ENCODE data around the gene SWAP70.
A peak's percentile ranks its signal among the peaks of the same experiment; 100 is the strongest.
"Not testable (repeated sequence)": the region's sequence is repeated elsewhere in the genome, so short reads cannot be mapped to it uniquely, and the experiment has no call there.

Gene SWAP70

DNA sequence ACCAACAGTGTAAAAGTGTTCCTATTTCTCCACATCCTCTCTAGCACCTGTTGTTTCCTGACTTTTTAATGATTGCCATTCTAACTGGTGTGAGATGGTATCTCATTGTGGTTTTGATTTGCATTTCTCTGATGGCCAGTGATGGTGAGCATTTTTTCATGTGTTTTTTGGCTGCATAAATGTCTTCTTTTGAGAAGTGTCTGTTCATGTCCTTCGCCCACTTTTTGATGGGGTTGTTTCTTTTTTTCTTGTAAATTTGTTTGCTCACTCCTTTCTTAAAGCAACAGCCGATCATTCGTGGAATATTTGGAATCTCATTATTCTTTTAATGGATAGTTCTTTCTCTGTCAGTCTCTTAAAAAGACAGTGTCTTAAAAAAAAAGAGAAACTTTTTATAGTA lies 79.6 kb downstream of the SWAP70 start:
- not testable (repeated sequence) for H3K9me3 ChIP-seq (replicated peaks; ENCODE audit: low read length); H3K9ac ChIP-seq (ENCODE audit: low read depth, low read length); H3K4me2 ChIP-seq (ENCODE audit: low read length); H3K4me1 ChIP-seq (ENCODE audit: control insufficient read depth, insufficient read depth, low read length); H3K4me3 ChIP-seq (ENCODE audit: low read length); H3K27me3 ChIP-seq (ENCODE audit: control insufficient read depth, insufficient read depth, low read length)
- peaks cover 58% of the 10 kb centered on the region for H3K36me3 ChIP-seq (ENCODE audit: insufficient read depth, low read length)

DNA sequence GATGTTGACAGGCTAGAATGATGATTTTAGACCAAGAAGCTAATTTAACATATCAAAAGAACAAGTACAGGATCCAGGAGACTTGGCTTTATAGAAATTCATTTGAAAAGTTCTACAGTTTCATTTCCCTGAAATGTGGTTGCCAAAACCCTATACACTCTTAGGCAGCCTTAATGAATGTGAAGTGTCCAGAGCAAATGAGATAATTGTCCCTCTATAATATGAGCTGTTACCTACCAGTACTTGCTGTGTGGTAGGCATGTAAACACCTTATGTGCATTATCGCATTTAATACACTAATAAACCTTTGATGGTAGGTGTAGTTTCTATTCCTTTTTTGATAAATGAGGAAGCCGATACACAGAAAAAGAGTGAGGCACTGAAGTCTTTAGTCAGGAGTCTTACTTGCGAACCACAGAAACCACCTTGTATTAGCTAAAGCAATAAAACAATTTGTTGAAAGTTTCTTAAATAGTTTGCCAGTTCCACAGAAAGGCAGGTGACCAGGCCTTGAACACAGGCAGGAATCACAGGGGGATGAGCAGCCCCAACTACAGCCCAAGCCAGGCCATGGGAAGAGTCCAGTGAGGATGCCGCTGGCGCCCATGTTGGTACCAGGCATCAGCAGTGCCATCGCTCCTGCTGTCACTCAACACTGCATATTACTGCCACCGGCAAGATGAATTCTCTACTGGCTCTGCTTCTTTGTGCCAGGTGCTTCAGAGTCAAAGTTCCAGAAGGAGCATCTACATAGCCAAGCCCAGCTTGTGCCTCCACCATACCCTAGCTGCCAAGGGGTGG lies 81.7 kb downstream of the SWAP70 start:
- Histone ChIP-seq H3K4me2 (ENCODE audit: low read length) (no peak overlapping the region), H3K27me3 (ENCODE audit: control insufficient read depth, insufficient read depth, low read length) (no peaks in the 10 kb centered on the region), H3K9me3 (replicated peaks; ENCODE audit: low read length) (no peaks in the 10 kb centered on the region), H3K4me3 (ENCODE audit: low read length) (no peak overlapping the region), H3K9ac (ENCODE audit: low read depth, low read length) (no peak overlapping the region), H3K4me1 (ENCODE audit: control insufficient read depth, insufficient read depth, low read length) (peaks cover 4% of the 10 kb centered on the region), H3K36me3 (ENCODE audit: insufficient read depth, low read length) (peaks cover 46% of the 10 kb centered on the region)

DNA sequence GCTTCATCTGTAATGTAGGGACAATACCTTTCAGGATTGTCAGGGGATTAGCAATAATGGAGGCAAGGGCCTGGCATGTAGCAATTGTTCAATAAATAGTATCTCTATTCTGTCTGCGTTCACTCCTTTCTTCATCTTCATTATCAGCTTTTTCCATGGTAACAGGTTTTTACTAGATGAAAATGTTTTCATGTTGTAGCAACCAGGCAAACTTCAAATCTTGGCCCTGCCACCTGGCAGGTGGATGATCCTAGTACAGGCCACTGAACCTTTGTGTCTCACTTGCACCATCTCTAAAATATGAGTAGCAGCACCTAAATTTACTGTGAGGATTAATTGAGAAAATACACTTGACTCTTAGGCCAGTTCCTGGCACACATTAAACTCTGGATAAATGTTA lies 83.4 kb downstream of the SWAP70 start:
- H3K4me1 ChIP-seq (ENCODE audit: control insufficient read depth, insufficient read depth, low read length): peaks cover 9% of the 10 kb centered on the region
- H3K27me3 ChIP-seq (ENCODE audit: control insufficient read depth, insufficient read depth, low read length): no peaks in the 10 kb centered on the region
- no peaks in the 10 kb centered on the region for H3K9me3 ChIP-seq (replicated peaks; ENCODE audit: low read length)
- H3K4me3 ChIP-seq (ENCODE audit: low read length): no peak overlapping the region
- H3K9ac ChIP-seq (ENCODE audit: low read depth, low read length): no peak overlapping the region
- H3K36me3 ChIP-seq (ENCODE audit: insufficient read depth, low read length): peaks cover 43% of the 10 kb centered on the region
- H3K4me2 ChIP-seq (ENCODE audit: low read length): no peak overlapping the region

DNA sequence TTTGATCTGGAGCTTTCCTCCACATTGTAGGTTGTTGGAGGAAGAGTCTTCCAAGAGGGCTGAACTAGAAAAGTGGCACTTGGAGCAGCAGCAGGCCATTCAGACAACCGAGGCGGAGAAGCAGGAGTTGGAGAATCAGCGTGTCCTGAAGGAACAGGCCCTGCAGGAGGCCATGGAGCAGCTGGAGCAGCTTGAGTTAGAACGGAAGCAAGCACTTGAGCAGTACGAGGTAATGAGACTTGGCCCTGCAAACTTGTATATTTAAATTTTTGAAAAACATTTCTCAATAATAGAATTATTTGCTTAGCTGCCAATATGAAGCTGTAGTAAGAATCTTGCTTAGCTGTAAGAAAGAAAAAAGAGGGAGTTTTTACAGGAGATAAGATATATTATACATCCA lies 84.0 kb downstream of the SWAP70 start:
- Histone ChIP-seq H3K4me3 (ENCODE audit: low read length) (no peak overlapping the region), H3K9ac (ENCODE audit: low read depth, low read length) (no peak overlapping the region), H3K36me3 (ENCODE audit: insufficient read depth, low read length) (peaks cover 40% of the 10 kb centered on the region), H3K4me1 (ENCODE audit: control insufficient read depth, insufficient read depth, low read length) (peaks cover 15% of the 10 kb centered on the region), H3K9me3 (replicated peaks; ENCODE audit: low read length) (no peaks in the 10 kb centered on the region), H3K27me3 (ENCODE audit: control insufficient read depth, insufficient read depth, low read length) (no peaks in the 10 kb centered on the region), H3K4me2 (ENCODE audit: low read length) (no peak overlapping the region)

DNA sequence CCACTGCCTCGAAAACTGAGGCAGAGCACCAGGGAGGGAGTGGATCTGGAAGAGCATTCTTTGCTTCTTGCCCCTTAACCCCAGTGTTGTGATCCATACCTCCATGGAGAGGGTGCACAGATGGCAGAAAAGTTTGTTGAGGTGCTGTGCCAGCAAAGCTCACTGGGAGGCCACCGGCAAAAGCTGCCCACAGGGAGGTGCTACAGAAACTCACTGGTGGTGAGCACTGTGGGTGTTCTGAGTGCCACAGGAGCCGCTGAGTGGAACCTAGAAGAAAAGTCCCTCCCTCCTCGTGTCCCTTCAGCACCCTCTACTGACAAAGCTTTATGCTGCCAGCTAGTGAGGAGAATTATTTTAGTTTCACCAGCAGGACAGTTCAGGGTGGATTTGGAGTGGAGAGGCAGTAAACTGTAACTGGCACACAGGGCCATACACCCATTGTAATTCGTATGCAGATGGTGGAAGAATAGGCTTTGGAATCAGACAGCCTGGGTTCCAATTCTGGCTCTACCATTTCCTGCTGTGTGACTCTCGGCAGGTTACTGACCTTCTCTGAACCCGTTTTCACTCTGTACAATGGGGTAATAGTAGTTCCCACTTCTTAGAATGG lies 84.6 kb downstream of the SWAP70 start:
- no peak overlapping the region for H3K4me2 ChIP-seq (ENCODE audit: low read length)
- H3K9ac ChIP-seq (ENCODE audit: low read depth, low read length): no peak overlapping the region
- H3K4me1 ChIP-seq (ENCODE audit: control insufficient read depth, insufficient read depth, low read length): peaks cover 21% of the 10 kb centered on the region
- peaks cover 40% of the 10 kb centered on the region for H3K36me3 ChIP-seq (ENCODE audit: insufficient read depth, low read length)
- H3K27me3 ChIP-seq (ENCODE audit: control insufficient read depth, insufficient read depth, low read length): no peaks in the 10 kb centered on the region
- no peaks in the 10 kb centered on the region for H3K9me3 ChIP-seq (replicated peaks; ENCODE audit: low read length)
- H3K4me3 ChIP-seq (ENCODE audit: low read length): no peak overlapping the region

DNA sequence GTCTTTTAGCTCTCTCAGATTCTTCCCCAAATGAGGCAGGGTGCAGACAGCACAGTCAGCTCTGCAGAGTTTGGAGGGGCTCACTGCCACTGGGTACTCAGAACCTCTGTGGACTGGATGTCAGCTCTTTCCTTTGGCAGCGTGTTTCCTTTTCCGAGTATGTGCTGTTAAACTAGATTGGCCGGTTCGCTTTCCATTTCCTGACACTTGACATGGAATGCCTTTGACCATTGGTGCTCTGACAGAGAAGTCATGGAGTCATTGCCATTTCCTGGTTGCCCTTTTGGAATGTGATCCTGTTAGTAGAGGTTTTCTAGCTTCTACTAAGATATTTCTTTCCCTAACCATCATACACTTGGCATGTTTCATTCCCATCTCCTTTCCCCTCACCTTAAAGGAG lies 86.7 kb downstream of the SWAP70 start:
- peaks cover 35% of the 10 kb centered on the region for H3K36me3 ChIP-seq (ENCODE audit: insufficient read depth, low read length)
- no peak overlapping the region for H3K4me2 ChIP-seq (ENCODE audit: low read length)
- H3K4me3 ChIP-seq (ENCODE audit: low read length): no peak overlapping the region
- H3K9ac ChIP-seq (ENCODE audit: low read depth, low read length): no peak overlapping the region
- no peaks in the 10 kb centered on the region for H3K9me3 ChIP-seq (replicated peaks; ENCODE audit: low read length)
- H3K27me3 ChIP-seq (ENCODE audit: control insufficient read depth, insufficient read depth, low read length): no peaks in the 10 kb centered on the region
- peaks cover 38% of the 10 kb centered on the region for H3K4me1 ChIP-seq (ENCODE audit: control insufficient read depth, insufficient read depth, low read length)

DNA sequence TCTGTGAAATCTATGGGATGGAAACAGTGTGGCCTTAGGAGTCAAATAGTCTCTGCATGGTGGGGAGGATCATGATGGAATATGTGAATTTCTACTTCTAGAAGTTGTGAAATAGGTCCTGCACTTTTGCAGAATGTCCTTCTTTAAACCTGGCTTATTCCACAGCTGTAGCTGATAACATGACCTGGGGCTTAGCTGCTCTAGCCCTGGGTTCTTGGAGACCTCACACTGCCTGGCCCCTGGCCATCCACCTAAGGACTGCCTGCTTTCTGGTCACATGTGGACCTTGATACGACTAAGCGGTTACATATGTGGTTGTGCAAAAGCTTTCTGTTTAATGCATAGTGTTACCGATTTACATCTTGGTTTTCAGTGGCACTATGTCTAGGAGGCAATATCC lies 88.2 kb downstream of the SWAP70 start:
- H3K9me3 ChIP-seq (replicated peaks; ENCODE audit: low read length): no peaks in the 10 kb centered on the region
- peaks cover 45% of the 10 kb centered on the region for H3K4me1 ChIP-seq (ENCODE audit: control insufficient read depth, insufficient read depth, low read length)
- no peak overlapping the region for H3K4me2 ChIP-seq (ENCODE audit: low read length)
- H3K36me3 ChIP-seq (ENCODE audit: insufficient read depth, low read length): peaks cover 32% of the 10 kb centered on the region
- no peak overlapping the region for H3K9ac ChIP-seq (ENCODE audit: low read depth, low read length)
- no peaks in the 10 kb centered on the region for H3K27me3 ChIP-seq (ENCODE audit: control insufficient read depth, insufficient read depth, low read length)
- H3K4me3 ChIP-seq (ENCODE audit: low read length): no peak overlapping the region

DNA sequence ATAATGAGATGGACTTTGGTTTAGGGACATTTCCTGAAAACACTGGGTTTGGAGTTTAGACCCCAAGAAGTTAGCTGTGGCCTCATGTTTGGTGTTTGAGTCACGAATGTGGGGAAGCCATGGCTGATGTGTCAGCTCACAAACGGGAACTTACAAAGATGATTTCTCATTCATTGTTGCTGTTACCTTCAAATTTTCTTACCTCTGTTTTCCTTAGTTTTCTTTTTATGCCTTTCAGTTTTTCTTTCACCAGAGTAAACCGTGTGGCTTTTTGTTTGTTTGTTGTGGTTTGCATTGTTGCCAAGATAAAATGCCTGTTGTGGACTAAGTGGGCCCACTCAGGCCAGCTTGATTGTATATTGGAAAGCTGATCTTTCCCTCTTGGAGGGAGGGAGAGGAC lies 89.1 kb downstream of the SWAP70 start:
- Histone ChIP-seq H3K27me3 (ENCODE audit: control insufficient read depth, insufficient read depth, low read length) (no peaks in the 10 kb centered on the region), H3K9ac (ENCODE audit: low read depth, low read length) (peak overlapping the region; percentile 57), H3K4me2 (ENCODE audit: low read length) (peak overlapping the region; percentile 61), H3K9me3 (replicated peaks; ENCODE audit: low read length) (no peaks in the 10 kb centered on the region), H3K36me3 (ENCODE audit: insufficient read depth, low read length) (peaks cover 24% of the 10 kb centered on the region), H3K4me1 (ENCODE audit: control insufficient read depth, insufficient read depth, low read length) (peaks cover 51% of the 10 kb centered on the region), H3K4me3 (ENCODE audit: low read length) (no peak overlapping the region)

DNA sequence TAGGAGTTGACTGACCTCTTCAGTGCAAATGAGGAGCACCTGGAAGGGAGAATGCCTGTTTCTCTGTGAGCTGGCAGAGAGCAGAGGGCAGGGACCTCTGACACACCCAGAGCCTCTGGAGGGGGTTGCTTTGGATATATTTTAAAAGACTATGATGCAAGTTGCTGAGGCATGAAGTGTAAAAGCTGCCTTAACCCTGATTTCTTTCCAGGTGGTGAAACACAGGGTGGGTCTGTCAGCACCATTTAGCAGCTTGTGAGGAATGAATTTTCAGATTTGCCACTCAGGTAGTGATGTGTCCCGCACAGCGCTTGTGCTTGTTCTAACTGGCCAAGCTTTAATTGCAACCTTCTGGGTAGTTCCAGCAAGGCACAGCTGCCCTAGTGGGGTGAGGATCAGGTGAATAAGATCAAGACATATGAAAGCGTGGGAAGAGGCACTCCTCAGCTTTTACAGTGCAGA lies 90.2 kb downstream of the SWAP70 start:
- Histone ChIP-seq H3K9me3 (replicated peaks; ENCODE audit: low read length) (no peaks in the 10 kb centered on the region), H3K9ac (ENCODE audit: low read depth, low read length) (no peak overlapping the region), H3K36me3 (ENCODE audit: insufficient read depth, low read length) (peaks cover 22% of the 10 kb centered on the region), H3K4me2 (ENCODE audit: low read length) (no peak overlapping the region), H3K27me3 (ENCODE audit: control insufficient read depth, insufficient read depth, low read length) (no peaks in the 10 kb centered on the region), H3K4me3 (ENCODE audit: low read length) (no peak overlapping the region), H3K4me1 (ENCODE audit: control insufficient read depth, insufficient read depth, low read length) (peaks cover 56% of the 10 kb centered on the region)

DNA sequence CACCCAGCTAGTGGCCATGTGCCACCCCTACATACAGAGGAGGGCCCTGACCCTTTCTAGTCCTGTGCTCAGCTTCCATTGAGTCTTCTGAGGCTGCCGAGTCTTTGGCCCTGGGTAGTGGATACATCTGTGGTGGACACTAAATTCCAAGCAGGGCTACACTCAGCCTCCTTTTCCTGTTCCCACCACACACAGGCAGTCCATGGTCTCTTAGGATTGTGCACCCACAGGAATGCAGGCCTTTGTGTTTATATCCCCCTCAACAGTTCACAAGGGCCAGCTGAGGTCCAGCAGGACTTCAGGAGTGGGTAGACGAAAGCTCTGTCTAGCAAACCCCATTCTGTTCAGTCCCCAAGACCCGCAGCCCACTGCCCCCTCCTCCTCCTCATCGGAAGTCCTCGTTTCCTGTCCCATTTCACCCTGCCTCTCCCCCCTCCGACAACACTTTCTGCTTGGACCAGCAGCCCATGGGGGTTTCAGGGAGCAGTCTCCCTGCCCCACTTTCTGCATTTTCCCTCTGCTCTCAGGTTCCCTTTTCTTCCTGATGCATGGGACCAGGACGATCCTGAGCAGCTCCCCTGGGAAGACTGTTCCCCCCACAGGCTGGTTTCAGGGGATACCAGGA lies 91.8 kb downstream of the SWAP70 start:
- Histone ChIP-seq H3K4me2 (ENCODE audit: low read length) (no peak overlapping the region), H3K36me3 (ENCODE audit: insufficient read depth, low read length) (peaks cover 13% of the 10 kb centered on the region), H3K9me3 (replicated peaks; ENCODE audit: low read length) (no peaks in the 10 kb centered on the region), H3K4me1 (ENCODE audit: control insufficient read depth, insufficient read depth, low read length) (peaks cover 71% of the 10 kb centered on the region), H3K27me3 (ENCODE audit: control insufficient read depth, insufficient read depth, low read length) (no peaks in the 10 kb centered on the region), H3K4me3 (ENCODE audit: low read length) (no peak overlapping the region), H3K9ac (ENCODE audit: low read depth, low read length) (no peak overlapping the region)

DNA sequence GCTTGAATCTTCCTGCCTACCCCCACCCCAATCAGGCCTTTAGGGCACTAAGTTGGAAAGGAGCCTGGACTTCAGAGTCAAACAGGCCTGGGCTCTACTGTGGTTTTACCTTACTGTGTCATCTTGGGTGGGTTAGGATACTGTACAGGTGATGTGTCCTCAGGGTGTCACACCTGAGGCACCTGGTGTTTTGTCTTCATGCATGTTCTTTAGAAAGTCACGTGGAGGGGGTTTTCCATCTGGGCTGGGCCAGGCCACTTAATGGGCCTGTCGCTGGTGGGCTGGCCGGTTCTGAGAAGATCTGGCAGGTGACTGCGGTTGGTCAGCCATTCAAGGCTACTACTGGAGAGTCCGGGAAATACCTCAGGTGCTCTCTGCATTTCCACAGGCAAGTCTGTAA lies 92.6 kb downstream of the SWAP70 start:
- no peak overlapping the region for H3K9ac ChIP-seq (ENCODE audit: low read depth, low read length)
- H3K27me3 ChIP-seq (ENCODE audit: control insufficient read depth, insufficient read depth, low read length): no peaks in the 10 kb centered on the region
- H3K4me2 ChIP-seq (ENCODE audit: low read length): no peak overlapping the region
- peaks cover 73% of the 10 kb centered on the region for H3K4me1 ChIP-seq (ENCODE audit: control insufficient read depth, insufficient read depth, low read length)
- no peaks in the 10 kb centered on the region for H3K9me3 ChIP-seq (replicated peaks; ENCODE audit: low read length)
- H3K4me3 ChIP-seq (ENCODE audit: low read length): no peak overlapping the region
- H3K36me3 ChIP-seq (ENCODE audit: insufficient read depth, low read length): peaks cover 6% of the 10 kb centered on the region
